Activated naive CD4-positive, alpha-beta T cell (primary cell): ENCODE results near the gene KDM2B.

ENCODE experiments used
- DNase-seq, 4 experiments: peaks; one replicate each; lab custom pipeline; 2025; lab: John Stamatoyannopoulos, UW

The KDM2B gene

GRCh38 chr12:121561009-121561395 is 19.8 kb downstream of the KDM2B start:
- DNase-seq: no peak

- no peak for DNase-seq
Observed at GRCh38 chr12:121560392-121561008, 20.3 kb downstream of the KDM2B start.

GRCh38 chr12:121558956-121559355 is 21.9 kb downstream of the KDM2B start:
- DNase-seq: no peak

GRCh38 chr12:121550974-121551634 is 29.7 kb downstream of the KDM2B start:
- no peak for DNase-seq

- DNase-seq: no peak
Observed at GRCh38 chr12:121549075-121549474, 31.7 kb downstream of the KDM2B start.

- no peak for DNase-seq
Observed at GRCh38 chr12:121545480-121545879, 35.3 kb downstream of the KDM2B start.

- DNase-seq: no peak
Observed at GRCh38 chr12:121543786-121544185, 37.0 kb downstream of the KDM2B start.

GRCh38 chr12:121539908-121540307 is 40.9 kb downstream of the KDM2B start:
- DNase-seq: no peak

- DNase-seq: no peak
Observed at GRCh38 chr12:121538699-121539061, 42.1 kb downstream of the KDM2B start.

- peak in 1 of 4 experiments; percentile 19 for DNase-seq
Observed at GRCh38 chr12:121537814-121538698, 42.8 kb downstream of the KDM2B start.

GRCh38 chr12:121536899-121537813 is 43.7 kb downstream of the KDM2B start:
- DNase-seq: no peak

- DNase-seq: peak in 2 of 4 experiments; percentile 18 to 55
Observed at GRCh38 chr12:121536054-121536898, 44.5 kb downstream of the KDM2B start.

GRCh38 chr12:121535150-121536053 is 45.4 kb downstream of the KDM2B start:
- no peak for DNase-seq

- DNase-seq: peak in 1 of 4 experiments; percentile 9
Observed at GRCh38 chr12:121534495-121535148, 46.2 kb downstream of the KDM2B start.

- DNase-seq: no peak
Observed at GRCh38 chr12:121533394-121534090, 47.3 kb downstream of the KDM2B start.

GRCh38 chr12:121532503-121533393 is 48.1 kb downstream of the KDM2B start:
- DNase-seq: no peak

GRCh38 chr12:121531356-121531750 is 49.5 kb downstream of the KDM2B start:
- DNase-seq: no peak
